Liver (tissue), 3 donors: ENCODE measurements around the gene FRMD4A.

Experiments
- HNF4G ChIP-seq: IDR thresholded peaks from 2 replicates; pipeline ENCODE4 v1.6.1; 2016; ENCODE audit warnings: antibody characterized with exemption
- TF ChIP-seq, protein P1 (sequence below): fragments of 150-350 bp; IDR thresholded peaks from 2 replicates; pipeline ENCODE4 v1.5.1; 2017; ENCODE audit warnings: improper control_type of control experiment, low read depth, low read length; ENCODE audit not compliant: missing input control
- donor health status: healthy.
- donor health status: healthy.

GRCh38 chr10:13708256-13708990 lies 622.3 kb downstream of the FRMD4A start:
- no peak for TF ChIP-seq HNF4G
- TF ChIP-seq, protein P1, sequence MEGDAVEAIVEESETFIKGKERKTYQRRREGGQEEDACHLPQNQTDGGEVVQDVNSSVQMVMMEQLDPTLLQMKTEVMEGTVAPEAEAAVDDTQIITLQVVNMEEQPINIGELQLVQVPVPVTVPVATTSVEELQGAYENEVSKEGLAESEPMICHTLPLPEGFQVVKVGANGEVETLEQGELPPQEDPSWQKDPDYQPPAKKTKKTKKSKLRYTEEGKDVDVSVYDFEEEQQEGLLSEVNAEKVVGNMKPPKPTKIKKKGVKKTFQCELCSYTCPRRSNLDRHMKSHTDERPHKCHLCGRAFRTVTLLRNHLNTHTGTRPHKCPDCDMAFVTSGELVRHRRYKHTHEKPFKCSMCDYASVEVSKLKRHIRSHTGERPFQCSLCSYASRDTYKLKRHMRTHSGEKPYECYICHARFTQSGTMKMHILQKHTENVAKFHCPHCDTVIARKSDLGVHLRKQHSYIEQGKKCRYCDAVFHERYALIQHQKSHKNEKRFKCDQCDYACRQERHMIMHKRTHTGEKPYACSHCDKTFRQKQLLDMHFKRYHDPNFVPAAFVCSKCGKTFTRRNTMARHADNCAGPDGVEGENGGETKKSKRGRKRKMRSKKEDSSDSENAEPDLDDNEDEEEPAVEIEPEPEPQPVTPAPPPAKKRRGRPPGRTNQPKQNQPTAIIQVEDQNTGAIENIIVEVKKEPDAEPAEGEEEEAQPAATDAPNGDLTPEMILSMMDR = no peak
